Measurements from ENCODE around the gene IRAK2.
"Not testable (repeated sequence)": the region's sequence is repeated elsewhere in the genome, so short reads cannot be mapped to it uniquely, and the experiment has no call there.

DNA sequence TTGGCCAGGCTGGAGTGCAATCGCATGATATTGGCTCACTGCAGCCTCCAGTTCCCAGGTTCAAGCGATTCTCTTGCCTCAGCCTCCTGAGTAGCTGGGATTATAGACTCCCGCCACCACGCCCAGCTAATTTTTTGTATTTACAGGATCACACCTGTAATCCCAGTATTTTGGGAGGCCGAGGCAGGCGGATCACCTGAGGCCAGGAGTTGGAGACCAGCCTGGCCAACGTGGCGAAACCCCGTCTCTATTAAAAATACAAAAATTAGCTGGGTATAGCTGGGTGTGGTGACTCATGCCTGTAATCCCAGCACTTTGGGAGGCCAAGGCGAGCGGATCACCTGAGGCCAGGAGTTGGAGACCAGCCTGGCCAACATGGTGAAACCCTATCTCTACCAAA lies 107.8 kb downstream of the IRAK2 start:
- TF ChIP-seq EZH2, CTCF, EZH2phosphoT487 (IDR thresholded peaks at IDR 0.05): not testable (repeated sequence)
